Measurements from ENCODE around the gene PIGR.

GRCh38 chr1:206930210-206930798 is 16.0 kb downstream of the PIGR start:
- no peak for TF ChIP-seq EP300 (IDR thresholded peaks at IDR 0.05)
- TF ChIP-seq, protein P1, sequence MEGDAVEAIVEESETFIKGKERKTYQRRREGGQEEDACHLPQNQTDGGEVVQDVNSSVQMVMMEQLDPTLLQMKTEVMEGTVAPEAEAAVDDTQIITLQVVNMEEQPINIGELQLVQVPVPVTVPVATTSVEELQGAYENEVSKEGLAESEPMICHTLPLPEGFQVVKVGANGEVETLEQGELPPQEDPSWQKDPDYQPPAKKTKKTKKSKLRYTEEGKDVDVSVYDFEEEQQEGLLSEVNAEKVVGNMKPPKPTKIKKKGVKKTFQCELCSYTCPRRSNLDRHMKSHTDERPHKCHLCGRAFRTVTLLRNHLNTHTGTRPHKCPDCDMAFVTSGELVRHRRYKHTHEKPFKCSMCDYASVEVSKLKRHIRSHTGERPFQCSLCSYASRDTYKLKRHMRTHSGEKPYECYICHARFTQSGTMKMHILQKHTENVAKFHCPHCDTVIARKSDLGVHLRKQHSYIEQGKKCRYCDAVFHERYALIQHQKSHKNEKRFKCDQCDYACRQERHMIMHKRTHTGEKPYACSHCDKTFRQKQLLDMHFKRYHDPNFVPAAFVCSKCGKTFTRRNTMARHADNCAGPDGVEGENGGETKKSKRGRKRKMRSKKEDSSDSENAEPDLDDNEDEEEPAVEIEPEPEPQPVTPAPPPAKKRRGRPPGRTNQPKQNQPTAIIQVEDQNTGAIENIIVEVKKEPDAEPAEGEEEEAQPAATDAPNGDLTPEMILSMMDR (IDR thresholded peaks at IDR 0.05), result no peak

Measured in ovary (tissue), 3 donors.